ENCODE measurements around the gene ZNF282. TPM values are rescaled to one million over a fixed set of nuclear protein-coding genes. Genes with fewer than 3 reads are reported as not detected.
"Not testable (repeated sequence)": the region's sequence is repeated elsewhere in the genome, so short reads cannot be mapped to it uniquely, and the experiment has no call there.

Gene ZNF282
- total RNA-seq, 1 experiment from 2014 or later: 39.0 TPM

DNA sequence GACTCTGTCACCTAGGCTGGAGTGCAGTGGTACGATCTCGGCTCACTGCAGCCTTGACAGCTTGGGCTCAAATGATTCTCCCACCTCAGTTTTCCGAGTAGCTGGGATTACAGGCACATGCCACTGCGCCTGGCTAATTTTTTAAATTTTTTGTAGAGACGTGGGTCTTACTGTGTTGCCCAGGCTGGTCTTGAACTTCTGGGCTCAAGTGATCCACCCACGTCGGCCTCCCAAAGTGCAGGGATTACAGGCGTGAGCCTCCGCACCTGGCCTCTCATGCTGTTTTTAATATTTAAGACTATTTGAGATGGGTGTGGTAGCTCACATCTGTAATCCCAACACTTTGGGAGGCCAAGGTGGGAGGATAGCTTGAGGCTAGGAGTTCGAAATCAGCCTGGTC lies 56.2 kb downstream of the ZNF282 start:
- H3K4me1 Mint-ChIP-seq; H2AK5ac ChIP-seq (ENCODE audit: insufficient read length, low read length); H3K79me2 ChIP-seq (ENCODE audit: insufficient read depth, low read length); H2AFZ ChIP-seq (ENCODE audit: low read length); H4K8ac ChIP-seq (replicated peaks; ENCODE audit: insufficient read length, low read depth, low read length); H3K9me3 ChIP-seq (ENCODE audit: control insufficient read depth, low read depth, low read length); H3K23ac ChIP-seq (ENCODE audit: insufficient read length, low read depth, low read length); H4K91ac ChIP-seq (ENCODE audit: insufficient read length, low read depth, low read length); H3K9ac ChIP-seq (ENCODE audit: extremely low read depth, insufficient read length, low read length); H3K27me3 ChIP-seq (ENCODE audit: insufficient read depth, low read length); H2BK12ac ChIP-seq (ENCODE audit: insufficient read length, low read depth, low read length); DNase-seq; H2BK15ac ChIP-seq (ENCODE audit: low read depth, low read length); H3K27me3 Mint-ChIP-seq (ENCODE audit: low read depth); H4K5ac ChIP-seq (ENCODE audit: insufficient read length, low read depth, low read length); H3T11ph ChIP-seq (ENCODE audit: low read length); H3K56ac ChIP-seq (ENCODE audit: insufficient read length, low read depth, low read length); H3K4me2 ChIP-seq (ENCODE audit: insufficient read depth, insufficient read length, low read length); H2BK5ac ChIP-seq (ENCODE audit: insufficient read length, low read length); H3K9me3 Mint-ChIP-seq; H2BK20ac ChIP-seq (ENCODE audit: low read depth, low read length, poor library complexity, severe bottlenecking); H3K18ac ChIP-seq (ENCODE audit: insufficient read length, low read depth, low read length); H3K79me1 ChIP-seq (ENCODE audit: insufficient read depth, low read depth, low read length, poor library complexity, severe bottlenecking); H2BK120ac ChIP-seq (ENCODE audit: low read depth, low read length, poor library complexity, severe bottlenecking); H3K27ac Mint-ChIP-seq; H3K14ac ChIP-seq (ENCODE audit: insufficient read depth, low read length); H4K20me1 ChIP-seq (ENCODE audit: control insufficient read depth, insufficient read depth, insufficient read length); H3K4me3 Mint-ChIP-seq; H3K4ac ChIP-seq (ENCODE audit: low read depth, low read length); H3K27ac ChIP-seq (ENCODE audit: insufficient read length, low read depth, low read length); H3K4me1 ChIP-seq (ENCODE audit: insufficient read depth, low read length); H3K23me2 ChIP-seq (ENCODE audit: insufficient read length, low read depth, low read length, poor library complexity, severe bottlenecking): not testable (repeated sequence)
- WGBS (ENCODE audit: extremely low coverage, insufficient read length, low lambda C conversion rate): no CpG with 5 or more reads among the region's 10 CpGs
- H3K36me3 Mint-ChIP-seq (ENCODE audit: insufficient read depth in 1 of 3, low read depth in 3 of 3): peaks cover 22 to 51% (median 49%) of the 10 kb centered on the region in 3 experiments; a peak in 6 of 7 replicates

All from H9 (cell line).